Esophagus muscularis mucosa (tissue), 4 donors: ENCODE data around the gene CMTR1.

Source experiments
- CTCF ChIP-seq, 3 experiments: fragments of 200-600 bp in 2 of 3; fragments of 450-650 bp in 1 of 3; sonication (generic) in 2 of 3; IDR thresholded peaks; one replicate each; pipeline ENCODE4 v1.5.1; 2017 to 2019; ENCODE audit warnings: antibody characterized with exemption in 3 of 3, mild to moderate bottlenecking in 2 of 3, moderate library complexity in 1 of 3
- EP300 ChIP-seq: sonication (generic); formaldehyde crosslinking; IDR thresholded peaks from one replicate; pipeline ENCODE4 v1.6.1; 2017; ENCODE audit warnings: antibody characterized with exemption
- POLR2A ChIP-seq: fragments of 450-650 bp; IDR thresholded peaks from one replicate; pipeline ENCODE4 v1.6.1; 2017; ENCODE audit warnings: antibody characterized with exemption, moderate library complexity, mild to moderate bottlenecking, low read depth
- POLR2AphosphoS5 ChIP-seq, 2 donors: sonication (generic); formaldehyde crosslinking; IDR thresholded peaks; one replicate each; pipeline ENCODE4 v1.6.1; 2017; ENCODE audit warnings: antibody characterized with exemption in 2 of 2

- TF ChIP-seq CTCF (IDR thresholded peaks at IDR 0.05): no peak
- TF ChIP-seq POLR2A: no peak
- no peak for TF ChIP-seq POLR2AphosphoS5 (IDR thresholded peaks at IDR 0.05)
- no peak for TF ChIP-seq EP300
Observed at GRCh38 chr6:37518116-37518515, 85.1 kb downstream of the CMTR1 start.
